H9 (cell line): ENCODE results near the gene MYRF. TPM values are rescaled to one million over a fixed set of nuclear protein-coding genes. Genes with fewer than 3 reads are reported as not detected.

ENCODE experiments used
- DNase-seq: peaks from one replicate; pipeline ENCODE4 v3.0.0-alpha.2; 2017
- H2AFZ ChIP-seq: one replicate; pipeline ENCODE4 v1.6.1; 2013; ENCODE audit warnings: mild to moderate bottlenecking, low read length, control low read depth, moderate library complexity
- H2AK5ac ChIP-seq: 2 replicates; pipeline ENCODE4 v1.6.1; 2013; ENCODE audit warnings: low read length, control low read depth, mixed read lengths; ENCODE audit not compliant: insufficient read length
- H2BK120ac ChIP-seq: one replicate; pipeline ENCODE4 v1.6.1; 2013; ENCODE audit warnings: low read depth, mild to moderate bottlenecking, low read length, control low read depth, inconsistent platforms; ENCODE audit not compliant: poor library complexity, severe bottlenecking
- H2BK12ac ChIP-seq: 2 replicates; pipeline ENCODE4 v1.6.1; 2013; ENCODE audit warnings: low read length, control low read depth, mixed read lengths, low read depth; ENCODE audit not compliant: insufficient read length
- H2BK15ac ChIP-seq: 2 replicates; pipeline ENCODE4 v1.6.1; 2013; ENCODE audit warnings: low read depth, low read length, control low read depth
- H2BK20ac ChIP-seq: one replicate; pipeline ENCODE4 v1.6.1; 2013; ENCODE audit warnings: low read depth, mild to moderate bottlenecking, low read length, control low read depth, inconsistent platforms; ENCODE audit not compliant: poor library complexity, severe bottlenecking
- H2BK5ac ChIP-seq: 2 replicates; pipeline ENCODE4 v1.6.1; 2013; ENCODE audit warnings: low read length, control low read depth, mixed read lengths; ENCODE audit not compliant: insufficient read length
- H3K14ac ChIP-seq: 2 replicates; pipeline ENCODE4 v1.6.1; 2013; ENCODE audit warnings: low read length, control low read depth; ENCODE audit not compliant: insufficient read depth
- H3K18ac ChIP-seq: 2 replicates; pipeline ENCODE4 v1.6.1; 2013; ENCODE audit warnings: low read depth, mild to moderate bottlenecking, mixed read lengths, low read length, control low read depth; ENCODE audit not compliant: insufficient read length
- H3K23ac ChIP-seq: 2 replicates; pipeline ENCODE4 v1.6.1; 2013; ENCODE audit warnings: low read length, control low read depth, mixed read lengths, low read depth; ENCODE audit not compliant: insufficient read length
- H3K23me2 ChIP-seq: 2 replicates; pipeline ENCODE4 v1.6.1; 2013; ENCODE audit warnings: low read depth, mild to moderate bottlenecking, mixed read lengths, low read length, control low read depth; ENCODE audit not compliant: insufficient read length, poor library complexity, severe bottlenecking
- H3K27ac ChIP-seq: 2 replicates; pipeline ENCODE4 v1.5.1; 2013; ENCODE audit warnings: low read length, control low read depth, mixed read lengths, low read depth; ENCODE audit not compliant: insufficient read length
- H3K27me3 ChIP-seq: 2 replicates; pipeline ENCODE4 v1.6.1; 2013; ENCODE audit warnings: low read length, control low read depth, inconsistent platforms; ENCODE audit not compliant: insufficient read depth
- H3K4ac ChIP-seq: 2 replicates; pipeline ENCODE4 v1.6.1; 2013; ENCODE audit warnings: low read depth, mild to moderate bottlenecking, control low read depth, inconsistent platforms, low read length, moderate library complexity
- H3K4me1 ChIP-seq: 2 replicates; pipeline ENCODE4 v1.6.1; 2013; ENCODE audit warnings: low read length, control low read depth, inconsistent platforms; ENCODE audit not compliant: insufficient read depth
- H3K4me2 ChIP-seq: 2 replicates; pipeline ENCODE4 v1.6.1; 2013; ENCODE audit warnings: low read length, control low read depth, mixed read lengths; ENCODE audit not compliant: insufficient read length, insufficient read depth
- H3K56ac ChIP-seq: 2 replicates; pipeline ENCODE4 v1.6.1; 2013; ENCODE audit warnings: low read depth, mild to moderate bottlenecking, mixed read lengths, low read length, control low read depth; ENCODE audit not compliant: insufficient read length
- H3K79me1 ChIP-seq: 2 replicates; pipeline ENCODE4 v1.6.1; 2013; ENCODE audit warnings: low read depth, mild to moderate bottlenecking, moderate library complexity, low read length, control low read depth, inconsistent platforms; ENCODE audit not compliant: insufficient read depth, poor library complexity, severe bottlenecking
- H3K79me2 ChIP-seq: 2 replicates; pipeline ENCODE4 v1.6.1; 2013; ENCODE audit warnings: low read length, control low read depth, inconsistent platforms; ENCODE audit not compliant: insufficient read depth
- H3K9ac ChIP-seq: 2 replicates; pipeline ENCODE4 v1.6.1; 2013; ENCODE audit warnings: low read length, control low read depth, mixed read lengths; ENCODE audit not compliant: insufficient read length; ENCODE audit errors: extremely low read depth
- H3K9me3 ChIP-seq: one replicate; pipeline ENCODE4 v1.6.1; 2013; ENCODE audit warnings: low read depth, low read length, inconsistent platforms; ENCODE audit not compliant: control insufficient read depth
- H3T11ph ChIP-seq: one replicate; pipeline ENCODE4 v1.6.1; 2013; ENCODE audit warnings: mild to moderate bottlenecking, low read length, control low read depth, inconsistent platforms
- H4K20me1 ChIP-seq: one replicate; pipeline ENCODE4 v1.6.1; 2013; ENCODE audit not compliant: control insufficient read depth, insufficient read length, insufficient read depth
- H4K5ac ChIP-seq: 2 replicates; pipeline ENCODE4 v1.6.1; 2013; ENCODE audit warnings: low read depth, mild to moderate bottlenecking, mixed read lengths, low read length, control low read depth; ENCODE audit not compliant: insufficient read length
- H4K8ac ChIP-seq: replicated peaks from 2 replicates; pipeline ENCODE4 v1.6.1; 2013; ENCODE audit warnings: low read length, control low read depth, mixed read lengths, low read depth; ENCODE audit not compliant: insufficient read length
- H4K91ac ChIP-seq: 2 replicates; pipeline ENCODE4 v1.6.1; 2013; ENCODE audit warnings: low read depth, mild to moderate bottlenecking, moderate library complexity, mixed read lengths, low read length, control low read depth; ENCODE audit not compliant: insufficient read length
- H3K27ac Mint-ChIP-seq, 3 experiments: 2 replicates in 2 of 3; 3 replicates in 1 of 3; pipeline ENCODE4 v1.8.0; 2020 to 2021; ENCODE audit warnings: mixed read lengths in 3 of 3, mild to moderate bottlenecking in 1 of 3, moderate library complexity in 1 of 3
- H3K27me3 Mint-ChIP-seq: 2 replicates; pipeline ENCODE4 v1.8.0; 2021; ENCODE audit warnings: low read depth, mild to moderate bottlenecking, moderate library complexity, mixed read lengths
- H3K36me3 Mint-ChIP-seq, 3 experiments: 2 replicates in 2 of 3; 3 replicates in 1 of 3; pipeline ENCODE4 v1.8.0; 2020 to 2021; ENCODE audit warnings: low read depth in 3 of 3, mixed read lengths in 3 of 3; ENCODE audit not compliant: insufficient read depth in 1 of 3
- H3K4me1 Mint-ChIP-seq, 2 experiments: 2 replicates each; pipeline ENCODE4 v1.8.0; 2020; ENCODE audit warnings: mixed read lengths in 2 of 2
- H3K4me3 Mint-ChIP-seq, 2 experiments: 2 replicates in 1 of 2; 3 replicates in 1 of 2; pipeline ENCODE4 v1.8.0; 2020 to 2021; ENCODE audit warnings: mild to moderate bottlenecking in 2 of 2, mixed read lengths in 2 of 2, moderate library complexity in 1 of 2
- H3K9me3 Mint-ChIP-seq, 2 experiments: 2 replicates in 1 of 2; 3 replicates in 1 of 2; pipeline ENCODE4 v1.8.0; 2020; ENCODE audit warnings: mild to moderate bottlenecking in 2 of 2, mixed read lengths in 2 of 2, moderate library complexity in 1 of 2
- CTCF ChIP-seq: fragments of 200-600 bp; sonication (generic); conservative IDR thresholded peaks from 3 replicates; pipeline ENCODE4 v1.8.0; 2021; ENCODE audit warnings: antibody characterized with exemption, mild to moderate bottlenecking
- WGBS: extraction: QIAGEN DNeasy Blood & Tissue Kit; methylation state at CpG from one replicate; pipeline ENCODE4 v1.1.7; 2013; ENCODE audit warnings: missing lambda C conversion rate, low lambda C conversion rate, mixed read lengths; ENCODE audit not compliant: insufficient read length; ENCODE audit errors: extremely low coverage; 5-methylcytosine and 5-hydroxymethylcytosine counted together
- total RNA-seq: library from RNA; stranded (reverse); gene quantifications from 2 replicates; pipeline ENCODE4 v1.2.1, GENCODE V29; 2021

MYRF gene
- total RNA-seq, 1 experiment from 2014 or later: 13.9 TPM

- no peak overlapping the region for H2BK20ac ChIP-seq
- no peak overlapping the region for H3K18ac ChIP-seq
- no peak overlapping the region for H3K4me2 ChIP-seq
- H3K4me1 ChIP-seq: no peaks in the 10 kb centered on the region
- H3K14ac ChIP-seq: no peak overlapping the region; the same call in 1 of the 2 replicates
- H3K9ac ChIP-seq: no peak overlapping the region
- H3K56ac ChIP-seq: no peak overlapping the region
- H4K8ac ChIP-seq: no peak overlapping the region
- H3T11ph ChIP-seq: no peak overlapping the region
- no peak overlapping the region for H4K91ac ChIP-seq
- no peaks in the 10 kb centered on the region for H3K27me3 ChIP-seq
- H3K79me1 ChIP-seq: no peaks in the 10 kb centered on the region
- H2BK120ac ChIP-seq: no peak overlapping the region
- H4K20me1 ChIP-seq: no peaks in the 10 kb centered on the region
- no peaks in the 10 kb centered on the region; a peak in 1 of 5 replicates for H3K9me3 Mint-ChIP-seq
- H3K36me3 Mint-ChIP-seq: no peaks in the 10 kb centered on the region
- H3K27me3 Mint-ChIP-seq: peaks cover 4% of the 10 kb centered on the region
- no peak for DNase-seq
- no peak overlapping the region for H3K23ac ChIP-seq
- H4K5ac ChIP-seq: no peak overlapping the region
- H3K27ac ChIP-seq: no peak overlapping the region
- H3K23me2 ChIP-seq: no peaks in the 10 kb centered on the region
- H3K4ac ChIP-seq: no peak overlapping the region
- H3K79me2 ChIP-seq: no peaks in the 10 kb centered on the region
- no peak overlapping the region for H2BK15ac ChIP-seq
- no peak overlapping the region for H3K4me3 Mint-ChIP-seq
- H2AK5ac ChIP-seq: no peak overlapping the region
- no peak overlapping the region for H2BK12ac ChIP-seq
- WGBS: no CpG with 5 or more reads among the region's 15 CpGs
- H2BK5ac ChIP-seq: no peak overlapping the region
- H2AFZ ChIP-seq: no peak overlapping the region
- H3K27ac Mint-ChIP-seq: no peak overlapping the region
- H3K4me1 Mint-ChIP-seq: peaks cover 23 to 48% of the 10 kb centered on the region in 2 experiments
- no peak for TF ChIP-seq CTCF
- H3K9me3 ChIP-seq: no peaks in the 10 kb centered on the region
Observed at GRCh38 chr11:61704838-61705237, 47.6 kb upstream of the MYRF start.
